Fibroblast of lung (primary cell): ENCODE results near the gene SYNPR.

Experiments
- CTCF ChIP-seq, 2 donors: IDR thresholded peaks in 1 of 2; conservative IDR thresholded peaks in 1 of 2; 1 replicate in 1 of 2; 2 replicates in 1 of 2; pipeline ENCODE4 v1.5.1; 2011 to 2012; ENCODE audit warnings: low read length in 2 of 2, control low read depth in 1 of 2, inconsistent platforms in 1 of 2, low read depth in 1 of 2, mild to moderate bottlenecking in 1 of 2
- EZH2 ChIP-seq: IDR thresholded peaks from 2 replicates; pipeline ENCODE4 v1.5.1; 2012; ENCODE audit warnings: low read length, control low read depth, mild to moderate bottlenecking; ENCODE audit errors: missing control alignments

DNA sequence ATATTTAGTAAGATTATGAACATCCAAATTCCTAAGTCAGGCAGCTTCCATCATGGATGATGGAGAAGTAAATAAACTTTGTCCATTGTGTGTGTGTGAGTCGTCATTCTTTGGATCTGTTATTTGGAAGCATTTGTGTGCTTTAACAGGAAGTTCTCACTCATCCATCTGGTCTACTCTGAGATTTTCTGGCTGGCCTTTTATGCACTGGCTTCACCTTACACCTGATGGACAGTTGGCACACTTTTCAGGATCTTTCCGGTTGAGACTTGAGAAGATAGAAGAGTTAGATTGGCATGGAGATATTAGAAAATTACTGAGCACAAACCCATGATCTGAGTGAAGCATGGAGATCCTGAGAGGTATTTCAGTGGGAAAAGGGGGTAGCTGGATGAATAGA is 12.6 kb downstream of the SYNPR start:
- TF ChIP-seq EZH2 (no peak), CTCF (conservative IDR thresholded peaks at IDR 0.05 in 1 of 2, IDR thresholded peaks at IDR 0.05 in 1 of 2; ENCODE audit: low read depth in 1 of 2, low read length in 2 of 2) (no peak)
